H9 (cell line): ENCODE measurements around the gene TRIM10. TPM values are rescaled to one million over a fixed set of nuclear protein-coding genes. Genes with fewer than 3 reads are reported as not detected.

Experiments
- DNase-seq: peaks from one replicate; pipeline ENCODE4 v3.0.0-alpha.2; 2017
- H2AFZ ChIP-seq: one replicate; pipeline ENCODE4 v1.6.1; 2013; ENCODE audit warnings: mild to moderate bottlenecking, low read length, control low read depth, moderate library complexity
- H2AK5ac ChIP-seq: 2 replicates; pipeline ENCODE4 v1.6.1; 2013; ENCODE audit warnings: low read length, control low read depth, mixed read lengths; ENCODE audit not compliant: insufficient read length
- H2BK120ac ChIP-seq: one replicate; pipeline ENCODE4 v1.6.1; 2013; ENCODE audit warnings: low read depth, mild to moderate bottlenecking, low read length, control low read depth, inconsistent platforms; ENCODE audit not compliant: poor library complexity, severe bottlenecking
- H2BK12ac ChIP-seq: 2 replicates; pipeline ENCODE4 v1.6.1; 2013; ENCODE audit warnings: low read length, control low read depth, mixed read lengths, low read depth; ENCODE audit not compliant: insufficient read length
- H2BK15ac ChIP-seq: 2 replicates; pipeline ENCODE4 v1.6.1; 2013; ENCODE audit warnings: low read depth, low read length, control low read depth
- H2BK20ac ChIP-seq: one replicate; pipeline ENCODE4 v1.6.1; 2013; ENCODE audit warnings: low read depth, mild to moderate bottlenecking, low read length, control low read depth, inconsistent platforms; ENCODE audit not compliant: poor library complexity, severe bottlenecking
- H2BK5ac ChIP-seq: 2 replicates; pipeline ENCODE4 v1.6.1; 2013; ENCODE audit warnings: low read length, control low read depth, mixed read lengths; ENCODE audit not compliant: insufficient read length
- H3K14ac ChIP-seq: 2 replicates; pipeline ENCODE4 v1.6.1; 2013; ENCODE audit warnings: low read length, control low read depth; ENCODE audit not compliant: insufficient read depth
- H3K18ac ChIP-seq: 2 replicates; pipeline ENCODE4 v1.6.1; 2013; ENCODE audit warnings: low read depth, mild to moderate bottlenecking, mixed read lengths, low read length, control low read depth; ENCODE audit not compliant: insufficient read length
- H3K23ac ChIP-seq: 2 replicates; pipeline ENCODE4 v1.6.1; 2013; ENCODE audit warnings: low read length, control low read depth, mixed read lengths, low read depth; ENCODE audit not compliant: insufficient read length
- H3K23me2 ChIP-seq: 2 replicates; pipeline ENCODE4 v1.6.1; 2013; ENCODE audit warnings: low read depth, mild to moderate bottlenecking, mixed read lengths, low read length, control low read depth; ENCODE audit not compliant: insufficient read length, poor library complexity, severe bottlenecking
- H3K27ac ChIP-seq: 2 replicates; pipeline ENCODE4 v1.5.1; 2013; ENCODE audit warnings: low read length, control low read depth, mixed read lengths, low read depth; ENCODE audit not compliant: insufficient read length
- H3K27me3 ChIP-seq: 2 replicates; pipeline ENCODE4 v1.6.1; 2013; ENCODE audit warnings: low read length, control low read depth, inconsistent platforms; ENCODE audit not compliant: insufficient read depth
- H3K4ac ChIP-seq: 2 replicates; pipeline ENCODE4 v1.6.1; 2013; ENCODE audit warnings: low read depth, mild to moderate bottlenecking, control low read depth, inconsistent platforms, low read length, moderate library complexity
- H3K4me1 ChIP-seq: 2 replicates; pipeline ENCODE4 v1.6.1; 2013; ENCODE audit warnings: low read length, control low read depth, inconsistent platforms; ENCODE audit not compliant: insufficient read depth
- H3K4me2 ChIP-seq: 2 replicates; pipeline ENCODE4 v1.6.1; 2013; ENCODE audit warnings: low read length, control low read depth, mixed read lengths; ENCODE audit not compliant: insufficient read length, insufficient read depth
- H3K56ac ChIP-seq: 2 replicates; pipeline ENCODE4 v1.6.1; 2013; ENCODE audit warnings: low read depth, mild to moderate bottlenecking, mixed read lengths, low read length, control low read depth; ENCODE audit not compliant: insufficient read length
- H3K79me1 ChIP-seq: 2 replicates; pipeline ENCODE4 v1.6.1; 2013; ENCODE audit warnings: low read depth, mild to moderate bottlenecking, moderate library complexity, low read length, control low read depth, inconsistent platforms; ENCODE audit not compliant: insufficient read depth, poor library complexity, severe bottlenecking
- H3K79me2 ChIP-seq: 2 replicates; pipeline ENCODE4 v1.6.1; 2013; ENCODE audit warnings: low read length, control low read depth, inconsistent platforms; ENCODE audit not compliant: insufficient read depth
- H3K9ac ChIP-seq: 2 replicates; pipeline ENCODE4 v1.6.1; 2013; ENCODE audit warnings: low read length, control low read depth, mixed read lengths; ENCODE audit not compliant: insufficient read length; ENCODE audit errors: extremely low read depth
- H3K9me3 ChIP-seq: one replicate; pipeline ENCODE4 v1.6.1; 2013; ENCODE audit warnings: low read depth, low read length, inconsistent platforms; ENCODE audit not compliant: control insufficient read depth
- H3T11ph ChIP-seq: one replicate; pipeline ENCODE4 v1.6.1; 2013; ENCODE audit warnings: mild to moderate bottlenecking, low read length, control low read depth, inconsistent platforms
- H4K20me1 ChIP-seq: one replicate; pipeline ENCODE4 v1.6.1; 2013; ENCODE audit not compliant: control insufficient read depth, insufficient read length, insufficient read depth
- H4K5ac ChIP-seq: 2 replicates; pipeline ENCODE4 v1.6.1; 2013; ENCODE audit warnings: low read depth, mild to moderate bottlenecking, mixed read lengths, low read length, control low read depth; ENCODE audit not compliant: insufficient read length
- H4K8ac ChIP-seq: replicated peaks from 2 replicates; pipeline ENCODE4 v1.6.1; 2013; ENCODE audit warnings: low read length, control low read depth, mixed read lengths, low read depth; ENCODE audit not compliant: insufficient read length
- H4K91ac ChIP-seq: 2 replicates; pipeline ENCODE4 v1.6.1; 2013; ENCODE audit warnings: low read depth, mild to moderate bottlenecking, moderate library complexity, mixed read lengths, low read length, control low read depth; ENCODE audit not compliant: insufficient read length
- H3K27ac Mint-ChIP-seq, 3 experiments: 2 replicates in 2 of 3; 3 replicates in 1 of 3; pipeline ENCODE4 v1.8.0; 2020 to 2021; ENCODE audit warnings: mixed read lengths in 3 of 3, mild to moderate bottlenecking in 1 of 3, moderate library complexity in 1 of 3
- H3K27me3 Mint-ChIP-seq: 2 replicates; pipeline ENCODE4 v1.8.0; 2021; ENCODE audit warnings: low read depth, mild to moderate bottlenecking, moderate library complexity, mixed read lengths
- H3K36me3 Mint-ChIP-seq, 3 experiments: 2 replicates in 2 of 3; 3 replicates in 1 of 3; pipeline ENCODE4 v1.8.0; 2020 to 2021; ENCODE audit warnings: low read depth in 3 of 3, mixed read lengths in 3 of 3; ENCODE audit not compliant: insufficient read depth in 1 of 3
- H3K4me1 Mint-ChIP-seq, 2 experiments: 2 replicates each; pipeline ENCODE4 v1.8.0; 2020; ENCODE audit warnings: mixed read lengths in 2 of 2
- H3K4me3 Mint-ChIP-seq, 2 experiments: 2 replicates in 1 of 2; 3 replicates in 1 of 2; pipeline ENCODE4 v1.8.0; 2020 to 2021; ENCODE audit warnings: mild to moderate bottlenecking in 2 of 2, mixed read lengths in 2 of 2, moderate library complexity in 1 of 2
- H3K9me3 Mint-ChIP-seq, 2 experiments: 2 replicates in 1 of 2; 3 replicates in 1 of 2; pipeline ENCODE4 v1.8.0; 2020; ENCODE audit warnings: mild to moderate bottlenecking in 2 of 2, mixed read lengths in 2 of 2, moderate library complexity in 1 of 2
- WGBS: extraction: QIAGEN DNeasy Blood & Tissue Kit; methylation state at CpG from one replicate; pipeline ENCODE4 v1.1.7; 2013; ENCODE audit warnings: missing lambda C conversion rate, low lambda C conversion rate, mixed read lengths; ENCODE audit not compliant: insufficient read length; ENCODE audit errors: extremely low coverage; 5-methylcytosine and 5-hydroxymethylcytosine counted together
- total RNA-seq: library from RNA; stranded (reverse); gene quantifications from 2 replicates; pipeline ENCODE4 v1.2.1, GENCODE V29; 2021
- TF ChIP-seq, protein P1 (sequence below): fragments of 200-600 bp; sonication (generic); conservative IDR thresholded peaks from 3 replicates; pipeline ENCODE4 v1.8.0; 2021; ENCODE audit warnings: antibody characterized with exemption, mild to moderate bottlenecking

Gene TRIM10
- total RNA-seq, 1 experiment from 2014 or later, result 0.07 TPM

DNA sequence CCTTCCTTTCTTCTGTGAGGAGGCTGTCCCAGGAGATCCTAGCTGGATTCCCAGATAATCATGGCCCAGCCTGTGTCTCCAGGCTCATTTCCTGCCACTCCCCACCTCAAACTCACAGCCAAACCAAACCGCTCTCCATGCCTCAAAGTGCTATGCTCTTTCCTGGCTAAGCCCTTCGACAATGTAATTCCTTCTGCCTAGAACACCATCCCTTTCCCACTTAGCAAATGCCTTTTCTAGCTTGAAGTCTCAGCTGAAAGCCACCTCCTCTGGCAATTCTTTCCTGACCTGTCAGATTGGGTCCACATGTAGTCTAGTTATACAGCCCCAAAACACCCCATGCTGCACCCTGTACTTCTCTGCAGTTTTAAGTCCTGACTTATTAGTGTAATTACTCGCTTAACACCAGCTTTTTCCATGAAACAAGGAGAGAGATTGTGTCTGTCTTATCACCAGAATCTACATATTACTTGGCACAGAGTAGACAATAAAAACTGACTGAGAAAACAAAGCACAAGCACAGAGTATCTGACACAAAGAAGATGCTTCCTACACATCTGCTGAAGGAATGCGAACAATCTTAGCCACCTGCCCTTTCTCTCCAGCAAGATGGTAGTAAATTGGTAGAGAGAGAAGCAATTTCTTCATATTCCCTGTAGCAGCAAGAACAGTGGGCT is 46.7 kb upstream of the TRIM10 start:
- DNase-seq, result no peak
- WGBS, result no CpG with 5 or more reads among the region's 4 CpGs
- Histone ChIP-seq H3K23ac (no peak overlapping the region), H3K4me1 (peaks cover 17% of the 10 kb centered on the region; the same call in 1 of the 2 replicates), H3K9ac (no peak overlapping the region), H4K20me1 (no peaks in the 10 kb centered on the region), H4K8ac (no peak overlapping the region), H3K27ac (no peak overlapping the region), H2BK120ac (no peak overlapping the region), H3K18ac (peak overlapping the region; percentile 21), H3K79me2 (peaks cover 7% of the 10 kb centered on the region; the same call in 1 of the 2 replicates), H3T11ph (no peak overlapping the region), H2BK5ac (no peak overlapping the region), H3K56ac (no peak overlapping the region), H3K23me2 (no peaks in the 10 kb centered on the region), H2BK20ac (no peak overlapping the region), H2AFZ (no peak overlapping the region), H2AK5ac (no peak overlapping the region), H3K9me3 (no peaks in the 10 kb centered on the region), H3K4ac (no peak overlapping the region), H3K4me2 (no peak overlapping the region), H3K79me1 (peaks cover 10% of the 10 kb centered on the region), H4K5ac (no peak overlapping the region), H2BK12ac (no peak overlapping the region), H4K91ac (no peak overlapping the region), H3K14ac (no peak overlapping the region), H3K27me3 (no peaks in the 10 kb centered on the region), H2BK15ac (no peak overlapping the region)
- Mint-ChIP-seq H3K4me1 (peaks cover 47 to 59% of the 10 kb centered on the region in 2 experiments), H3K27ac (peak overlapping the region; percentile 11 to 60 (median 19); a peak in 5 of 7 replicates), H3K27me3 (no peaks in the 10 kb centered on the region; the same call in 1 of the 2 replicates), H3K4me3 (0 out of 5 replicates have a peak overlapping the region, but pooled peaks of 1 of the 2 experiments have one; percentile 13), H3K9me3 (no peaks in the 10 kb centered on the region), H3K36me3 (peaks cover 0 to 9% (median 4%) of the 10 kb centered on the region in 3 experiments; a peak in 4 of 7 replicates)
- TF ChIP-seq, protein P1, sequence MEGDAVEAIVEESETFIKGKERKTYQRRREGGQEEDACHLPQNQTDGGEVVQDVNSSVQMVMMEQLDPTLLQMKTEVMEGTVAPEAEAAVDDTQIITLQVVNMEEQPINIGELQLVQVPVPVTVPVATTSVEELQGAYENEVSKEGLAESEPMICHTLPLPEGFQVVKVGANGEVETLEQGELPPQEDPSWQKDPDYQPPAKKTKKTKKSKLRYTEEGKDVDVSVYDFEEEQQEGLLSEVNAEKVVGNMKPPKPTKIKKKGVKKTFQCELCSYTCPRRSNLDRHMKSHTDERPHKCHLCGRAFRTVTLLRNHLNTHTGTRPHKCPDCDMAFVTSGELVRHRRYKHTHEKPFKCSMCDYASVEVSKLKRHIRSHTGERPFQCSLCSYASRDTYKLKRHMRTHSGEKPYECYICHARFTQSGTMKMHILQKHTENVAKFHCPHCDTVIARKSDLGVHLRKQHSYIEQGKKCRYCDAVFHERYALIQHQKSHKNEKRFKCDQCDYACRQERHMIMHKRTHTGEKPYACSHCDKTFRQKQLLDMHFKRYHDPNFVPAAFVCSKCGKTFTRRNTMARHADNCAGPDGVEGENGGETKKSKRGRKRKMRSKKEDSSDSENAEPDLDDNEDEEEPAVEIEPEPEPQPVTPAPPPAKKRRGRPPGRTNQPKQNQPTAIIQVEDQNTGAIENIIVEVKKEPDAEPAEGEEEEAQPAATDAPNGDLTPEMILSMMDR, result no peak
